Measurements from ENCODE around the gene AJM1.
"Not testable (repeated sequence)": the region's sequence is repeated elsewhere in the genome, so short reads cannot be mapped to it uniquely, and the experiment has no call there.

Gene AJM1

DNA sequence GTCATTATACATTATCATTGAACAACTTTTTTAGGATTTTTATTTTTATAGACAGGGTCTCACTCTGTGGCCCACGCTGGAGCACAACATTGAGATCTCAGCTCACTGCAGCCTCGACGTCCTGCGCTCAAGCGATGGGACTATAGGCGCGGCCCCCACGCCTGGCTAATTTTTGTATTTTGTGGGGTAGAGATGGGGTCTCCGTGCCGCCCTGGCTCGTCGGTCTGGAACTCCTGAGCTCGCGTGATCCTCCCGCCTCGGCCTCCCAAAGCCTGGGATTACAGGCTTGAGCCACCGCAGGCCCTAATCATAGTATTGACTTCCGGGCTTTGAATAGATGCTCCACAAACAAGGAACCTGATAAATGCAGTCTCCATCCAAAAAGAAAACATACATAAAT, 25.2 kb downstream of the AJM1 start:
- H3K27ac ChIP-seq: no peak overlapping the region
- in situ Hi-C loops (cut with HindIII; ENCODE audit: low pct_ligation_motif_present, low sequenced_read_pairs): no loop called here
- no peaks in the 10 kb centered on the region for H3K27me3 ChIP-seq (replicated peaks)
- no peak for DNase-seq
- H3K36me3 ChIP-seq (replicated peaks): peaks cover 12% of the 10 kb centered on the region
- no peak overlapping the region for H3K4me3 ChIP-seq (ENCODE audit: low read depth, low read length)
- TF ChIP-seq, protein P1, sequence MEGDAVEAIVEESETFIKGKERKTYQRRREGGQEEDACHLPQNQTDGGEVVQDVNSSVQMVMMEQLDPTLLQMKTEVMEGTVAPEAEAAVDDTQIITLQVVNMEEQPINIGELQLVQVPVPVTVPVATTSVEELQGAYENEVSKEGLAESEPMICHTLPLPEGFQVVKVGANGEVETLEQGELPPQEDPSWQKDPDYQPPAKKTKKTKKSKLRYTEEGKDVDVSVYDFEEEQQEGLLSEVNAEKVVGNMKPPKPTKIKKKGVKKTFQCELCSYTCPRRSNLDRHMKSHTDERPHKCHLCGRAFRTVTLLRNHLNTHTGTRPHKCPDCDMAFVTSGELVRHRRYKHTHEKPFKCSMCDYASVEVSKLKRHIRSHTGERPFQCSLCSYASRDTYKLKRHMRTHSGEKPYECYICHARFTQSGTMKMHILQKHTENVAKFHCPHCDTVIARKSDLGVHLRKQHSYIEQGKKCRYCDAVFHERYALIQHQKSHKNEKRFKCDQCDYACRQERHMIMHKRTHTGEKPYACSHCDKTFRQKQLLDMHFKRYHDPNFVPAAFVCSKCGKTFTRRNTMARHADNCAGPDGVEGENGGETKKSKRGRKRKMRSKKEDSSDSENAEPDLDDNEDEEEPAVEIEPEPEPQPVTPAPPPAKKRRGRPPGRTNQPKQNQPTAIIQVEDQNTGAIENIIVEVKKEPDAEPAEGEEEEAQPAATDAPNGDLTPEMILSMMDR (IDR thresholded peaks at IDR 0.05; ENCODE audit: low read depth, low read length, missing control alignments): no peak

DNA sequence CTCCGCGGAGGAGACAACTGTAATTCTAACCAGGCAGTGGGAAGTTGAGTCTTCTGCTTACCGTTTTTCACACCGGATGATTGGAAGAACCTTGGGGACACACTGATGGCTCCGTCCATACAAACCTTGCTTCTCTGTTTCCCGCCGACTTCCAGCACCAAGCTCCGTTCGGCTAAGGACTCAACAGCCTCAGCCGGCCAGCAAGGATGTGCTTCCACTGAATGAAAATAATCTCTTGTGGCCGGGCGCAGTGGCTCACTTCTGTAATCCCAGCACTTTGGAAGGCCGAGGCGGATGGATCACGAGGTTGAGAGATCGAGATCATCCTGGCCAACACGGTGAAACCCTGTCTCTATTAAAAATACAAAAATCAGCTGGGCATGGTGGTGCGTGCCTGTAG, 25.6 kb downstream of the AJM1 start:
- H3K27ac ChIP-seq: no peak overlapping the region
- DNase-seq: no peak
- in situ Hi-C loops (cut with HindIII; ENCODE audit: low pct_ligation_motif_present, low sequenced_read_pairs): no loop called here
- TF ChIP-seq, protein P1 (IDR thresholded peaks at IDR 0.05; ENCODE audit: low read depth, low read length, missing control alignments): no peak
- H3K4me3 ChIP-seq (ENCODE audit: low read depth, low read length): no peak overlapping the region
- H3K36me3 ChIP-seq (replicated peaks): peaks cover 8% of the 10 kb centered on the region
- no peaks in the 10 kb centered on the region for H3K27me3 ChIP-seq (replicated peaks)

DNA sequence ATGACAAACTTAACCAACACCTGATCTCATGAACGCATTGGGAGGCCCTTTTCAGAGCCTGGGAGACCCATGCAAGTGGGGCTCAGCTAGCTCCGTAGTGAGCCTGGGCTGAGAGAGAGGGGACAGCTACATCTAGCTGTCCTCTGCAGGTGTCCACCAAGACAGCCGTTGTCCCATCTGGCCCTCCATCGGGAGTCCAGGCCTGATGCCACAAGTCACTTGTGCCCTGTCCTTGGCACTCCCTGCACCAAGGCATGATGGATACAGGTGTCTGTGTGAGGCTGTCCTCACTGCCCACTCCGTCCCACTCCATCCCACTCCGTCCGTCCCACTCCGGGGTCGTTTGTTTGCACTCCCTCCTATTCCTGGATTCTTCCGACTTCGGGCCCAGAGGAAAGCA, 26.4 kb downstream of the AJM1 start:
- Histone ChIP-seq H3K27ac (no peak overlapping the region), H3K36me3 (replicated peaks) (peaks cover 3% of the 10 kb centered on the region), H3K4me3 (ENCODE audit: low read depth, low read length) (no peak overlapping the region), H3K27me3 (replicated peaks) (no peaks in the 10 kb centered on the region)
- TF ChIP-seq, protein P1 (IDR thresholded peaks at IDR 0.05; ENCODE audit: low read depth, low read length, missing control alignments): no peak
- no peak for DNase-seq
- in situ Hi-C loops (cut with HindIII; ENCODE audit: low pct_ligation_motif_present, low sequenced_read_pairs): no loop called here

DNA sequence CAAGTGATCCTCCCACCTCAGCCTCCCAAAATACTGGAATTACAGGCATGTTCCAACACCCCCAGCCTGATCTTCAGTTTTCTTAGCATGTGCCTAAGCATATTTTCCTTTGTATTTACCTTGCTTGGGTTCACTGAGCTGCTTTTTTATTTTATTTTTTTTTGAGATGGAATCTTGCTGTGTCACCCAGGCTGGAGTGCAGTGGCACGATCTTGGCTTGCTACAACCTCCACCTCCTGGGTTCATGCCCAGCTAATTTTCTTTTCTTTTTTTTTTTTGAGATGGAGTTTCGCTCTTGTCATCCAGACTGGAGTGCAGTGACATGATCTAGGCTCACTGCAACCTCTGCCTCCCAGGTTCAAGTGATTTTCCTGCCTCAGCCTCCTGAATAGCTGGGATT, 27.3 kb downstream of the AJM1 start:
- H3K27me3 ChIP-seq (replicated peaks); H3K4me3 ChIP-seq (ENCODE audit: low read depth, low read length); DNase-seq; in situ Hi-C loops (cut with HindIII; ENCODE audit: low pct_ligation_motif_present, low sequenced_read_pairs); H3K27ac ChIP-seq; H3K36me3 ChIP-seq (replicated peaks): not testable (repeated sequence)

DNA sequence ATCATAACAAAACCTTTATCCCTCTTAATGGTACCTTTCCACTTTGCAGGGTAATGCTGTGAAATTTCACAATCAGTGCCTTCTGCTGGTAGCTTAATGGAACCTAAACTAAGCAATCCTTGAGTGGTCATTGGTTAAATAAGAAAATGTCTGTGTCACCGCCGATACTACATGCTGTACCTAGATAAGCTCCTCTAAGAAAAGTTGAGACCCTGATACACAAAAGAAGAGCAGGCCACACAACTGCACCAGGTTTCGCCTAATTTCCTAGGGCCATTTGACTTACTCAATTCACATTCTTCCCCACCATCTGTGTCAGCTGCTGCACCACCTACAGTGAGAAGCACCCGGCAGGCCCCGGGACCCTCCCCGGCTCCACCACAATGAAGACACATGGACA, 32.9 kb downstream of the AJM1 start:
- in situ Hi-C loops (cut with HindIII; ENCODE audit: low pct_ligation_motif_present, low sequenced_read_pairs): no loop called here
- no peak overlapping the region for H3K27ac ChIP-seq
- no peaks in the 10 kb centered on the region for H3K27me3 ChIP-seq (replicated peaks)
- no peak overlapping the region for H3K4me3 ChIP-seq (ENCODE audit: low read depth, low read length)
- DNase-seq: no peak
- no peaks in the 10 kb centered on the region for H3K36me3 ChIP-seq (replicated peaks)
- TF ChIP-seq, protein P1 (IDR thresholded peaks at IDR 0.05; ENCODE audit: low read depth, low read length, missing control alignments): no peak

DNA sequence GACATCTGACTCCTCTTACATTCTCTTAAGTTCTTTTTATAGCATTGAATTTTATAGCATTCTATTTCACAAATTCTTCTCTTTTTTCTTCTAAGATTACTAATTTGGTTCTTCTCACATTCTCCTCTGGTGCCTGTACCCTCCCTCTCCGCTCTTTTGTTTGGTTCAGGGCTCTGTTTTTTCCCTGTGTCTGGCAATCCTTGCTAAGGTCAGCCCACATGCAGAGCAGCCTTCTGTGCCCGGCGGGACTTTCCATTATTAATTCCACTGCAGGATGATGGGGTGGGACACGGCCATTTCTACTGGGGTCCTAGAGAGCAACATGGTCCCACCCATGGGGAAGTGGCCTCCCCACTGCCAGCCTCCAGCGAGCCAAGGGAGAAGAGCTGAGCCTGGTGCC, 34.2 kb downstream of the AJM1 start:
- Histone ChIP-seq H3K27me3 (replicated peaks) (no peaks in the 10 kb centered on the region), H3K27ac (no peak overlapping the region), H3K36me3 (replicated peaks) (no peaks in the 10 kb centered on the region), H3K4me3 (ENCODE audit: low read depth, low read length) (no peak overlapping the region)
- TF ChIP-seq, protein P1 (IDR thresholded peaks at IDR 0.05; ENCODE audit: low read depth, low read length, missing control alignments): no peak
- no peak for DNase-seq
- in situ Hi-C loops (cut with HindIII; ENCODE audit: low pct_ligation_motif_present, low sequenced_read_pairs): no loop called here
